Suprapubic skin (tissue), 4 donors: Measurements from ENCODE around the gene BTG4. TPM values are rescaled to one million over a fixed set of nuclear protein-coding genes. Genes with fewer than 3 reads are reported as not detected.

Experiments used
- DNase-seq, 2 donors: peaks; one replicate each; pipeline ENCODE4 v3.0.0-alpha.2; 2019; ENCODE audit warnings: low spot score in 2 of 2
- H3K27ac ChIP-seq: fragments of 200-600 bp; sonication (generic); one replicate; pipeline ENCODE4 v1.5.1; 2019
- H3K27me3 ChIP-seq: fragments of 200-600 bp; sonication (generic); one replicate; pipeline ENCODE4 v1.5.1; 2019
- H3K36me3 ChIP-seq: fragments of 200-600 bp; sonication (generic); one replicate; pipeline ENCODE4 v1.5.1; 2019
- H3K4me1 ChIP-seq: fragments of 200-600 bp; sonication (generic); one replicate; pipeline ENCODE4 v1.5.1; 2019
- H3K4me3 ChIP-seq: fragments of 200-600 bp; sonication (generic); one replicate; pipeline ENCODE4 v1.5.1; 2019; ENCODE audit warnings: mild to moderate bottlenecking
- H3K9me3 ChIP-seq: fragments of 200-600 bp; sonication (generic); one replicate; pipeline ENCODE4 v1.5.1; 2019
- CTCF ChIP-seq, 2 donors: fragments of 200-600 bp in 1 of 2; fragments of 450-650 bp in 1 of 2; sonication (generic) in 1 of 2; IDR thresholded peaks; one replicate each; pipeline ENCODE4 v1.5.1; 2016 to 2019; ENCODE audit warnings: antibody characterized with exemption in 2 of 2, mild to moderate bottlenecking in 1 of 2, moderate library complexity in 1 of 2
- EP300 ChIP-seq: sonication (generic); formaldehyde crosslinking; IDR thresholded peaks from one replicate; pipeline ENCODE4 v1.6.1; 2017; ENCODE audit warnings: antibody characterized with exemption
- POLR2A ChIP-seq, 2 donors: fragments of 450-650 bp; IDR thresholded peaks; one replicate each; pipeline ENCODE4 v1.6.1; 2017; ENCODE audit warnings: antibody characterized with exemption in 2 of 2, mild to moderate bottlenecking in 2 of 2, moderate library complexity in 2 of 2
- POLR2AphosphoS5 ChIP-seq, 3 donors: sonication (generic); formaldehyde crosslinking; IDR thresholded peaks; one replicate each; pipeline ENCODE4 v1.6.1; 2017; ENCODE audit warnings: antibody characterized with exemption in 3 of 3
- WGBS: methylation state at CpG from one replicate; pipeline ENCODE4 v1.1.5; 2018; 5-methylcytosine and 5-hydroxymethylcytosine counted together
- total RNA-seq, 4 donors: library from RNA; depleted of rRNA; stranded (reverse); fragments of >200 nt; gene quantifications; one replicate each; pipeline ENCODE4 v1.1.0, GENCODE V29; 2016

The BTG4 gene
- total RNA-seq, 4 donors from 2014 or later = not detected

GRCh38 chr11:111466615-111467014 is 45.6 kb downstream of the BTG4 start:
- H3K9me3 ChIP-seq = no peaks in the 10 kb centered on the region
- no peaks in the 10 kb centered on the region for H3K36me3 ChIP-seq
- H3K4me1 ChIP-seq = no peaks in the 10 kb centered on the region
- H3K27ac ChIP-seq = no peak overlapping the region
- H3K27me3 ChIP-seq = peaks cover 9% of the 10 kb centered on the region
- H3K4me3 ChIP-seq = no peak overlapping the region
- TF ChIP-seq POLR2A (IDR thresholded peaks at IDR 0.05) (no peak), EP300 (no peak), POLR2AphosphoS5 (IDR thresholded peaks at IDR 0.05) (no peak), CTCF (IDR thresholded peaks at IDR 0.05) (no peak)
- DNase-seq = no peak

DNA sequence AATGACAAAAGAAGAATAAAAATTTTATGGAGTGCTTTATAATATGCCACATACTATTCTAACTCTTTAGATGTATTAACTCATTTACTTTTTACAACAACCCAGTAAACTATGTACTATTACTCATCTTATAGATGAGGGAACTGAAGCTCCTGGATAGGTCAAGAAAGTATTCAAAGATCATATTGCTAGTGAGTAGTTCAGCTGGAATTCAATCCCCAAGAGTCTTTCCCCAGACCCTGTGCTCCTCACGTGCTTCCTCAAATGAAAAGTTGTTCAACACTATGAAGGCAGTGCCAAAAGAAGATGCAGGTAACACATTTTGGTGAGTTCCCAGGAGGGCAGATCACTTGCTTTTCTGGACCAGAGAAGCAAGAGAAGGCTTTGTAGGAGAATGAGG is 46.8 kb downstream of the BTG4 start:
- 83% methylated on average over 1 of the region's 1 CpG for WGBS
- Histone ChIP-seq H3K27ac (no peak overlapping the region), H3K4me3 (no peak overlapping the region), H3K9me3 (no peaks in the 10 kb centered on the region), H3K4me1 (no peaks in the 10 kb centered on the region), H3K36me3 (no peaks in the 10 kb centered on the region), H3K27me3 (peaks cover 18% of the 10 kb centered on the region)
- TF ChIP-seq POLR2AphosphoS5 (IDR thresholded peaks at IDR 0.05) (no peak), EP300 (no peak), POLR2A (IDR thresholded peaks at IDR 0.05) (no peak), CTCF (IDR thresholded peaks at IDR 0.05) (no peak)
- DNase-seq = no peak

- H3K36me3 ChIP-seq = no peaks in the 10 kb centered on the region
- 93% methylated on average over 4 of the region's 4 CpGs for WGBS
Observed at GRCh38 chr11:111463276-111463675, 48.9 kb downstream of the BTG4 start.

DNA sequence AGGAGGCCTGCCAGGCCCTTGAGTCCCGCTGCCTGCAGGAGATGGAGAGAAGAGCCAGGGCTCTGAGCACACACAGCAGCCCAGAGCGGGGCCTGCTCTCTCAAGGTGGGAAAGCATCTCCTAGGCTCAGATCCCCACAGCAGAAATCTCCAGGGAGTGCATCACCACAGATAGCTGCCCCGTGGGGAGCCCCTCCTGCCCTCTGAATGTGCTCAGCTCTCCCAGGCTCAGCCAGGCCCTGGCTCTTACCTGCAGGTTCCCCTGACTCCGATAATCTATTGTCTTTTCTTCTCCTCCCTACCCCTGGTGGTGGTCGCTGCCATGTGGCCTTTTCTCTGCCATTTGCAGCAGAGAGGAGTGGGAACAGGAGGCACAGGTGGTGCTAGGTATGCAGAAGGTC is 49.9 kb downstream of the BTG4 start:
- peak in 1 of 2 donors; percentile 45 for DNase-seq
- H3K4me3 ChIP-seq = no peak overlapping the region
- H3K36me3 ChIP-seq = no peaks in the 10 kb centered on the region
- TF ChIP-seq POLR2A (IDR thresholded peaks at IDR 0.05) (no peak), POLR2AphosphoS5 (IDR thresholded peaks at IDR 0.05) (no peak), EP300 (no peak), CTCF (IDR thresholded peaks at IDR 0.05) (no peak)
- H3K9me3 ChIP-seq = no peaks in the 10 kb centered on the region
- no peaks in the 10 kb centered on the region for H3K4me1 ChIP-seq
- peaks cover 30% of the 10 kb centered on the region for H3K27me3 ChIP-seq
- WGBS = 83% methylated on average over 4 of the region's 5 CpGs
- H3K27ac ChIP-seq = no peak overlapping the region

More at GRCh38 chr11:111463276-111463675, 48.9 kb downstream of the BTG4 start:
- no peak for TF ChIP-seq CTCF (IDR thresholded peaks at IDR 0.05)
- no peak for TF ChIP-seq EP300
- TF ChIP-seq POLR2AphosphoS5 (IDR thresholded peaks at IDR 0.05) = no peak
- TF ChIP-seq POLR2A (IDR thresholded peaks at IDR 0.05) = no peak
- Histone ChIP-seq H3K9me3 (no peaks in the 10 kb centered on the region), H3K27me3 (peaks cover 28% of the 10 kb centered on the region), H3K4me3 (no peak overlapping the region), H3K27ac (no peak overlapping the region), H3K4me1 (no peaks in the 10 kb centered on the region)
- peak in 1 of 2 donors; percentile 48 for DNase-seq

DNA sequence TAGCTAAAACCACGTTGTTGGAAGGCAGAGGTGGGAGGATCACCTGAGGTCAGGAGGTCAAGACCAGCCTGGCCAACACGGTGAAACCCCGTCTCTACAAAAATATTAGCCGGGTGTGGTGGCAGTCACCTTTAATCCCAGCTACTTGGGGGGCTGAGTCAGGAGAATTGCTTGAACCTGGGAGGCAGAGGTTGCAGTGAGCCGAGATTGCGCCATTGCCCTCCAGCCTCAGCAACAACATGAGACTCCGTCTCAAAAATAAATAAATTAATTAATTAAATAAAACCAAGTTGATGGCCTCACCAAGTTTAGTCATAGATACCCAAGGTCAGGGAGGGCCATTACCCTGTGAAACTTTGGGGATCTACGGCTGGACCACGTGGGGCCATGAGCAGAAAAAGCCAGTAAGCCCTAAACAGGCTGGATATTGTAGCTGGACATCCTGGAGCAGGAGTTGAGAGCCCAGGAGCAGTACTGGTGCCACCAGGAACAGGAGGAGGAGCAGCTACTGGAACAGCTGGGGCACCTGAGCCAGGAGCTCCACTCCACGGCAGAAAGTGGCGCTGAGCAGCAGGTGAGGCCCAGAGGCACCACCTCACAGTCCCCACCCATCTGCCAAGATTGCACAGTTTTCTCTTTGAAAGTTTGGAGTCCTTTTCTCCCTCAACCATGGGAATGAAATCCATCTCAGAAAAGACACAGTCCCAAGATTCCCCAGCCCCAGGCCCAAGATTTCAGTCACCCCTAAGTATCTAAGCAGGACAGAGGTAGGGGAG is 50.5 kb downstream of the BTG4 start:
- Histone ChIP-seq H3K27ac (no peak overlapping the region), H3K4me1 (no peaks in the 10 kb centered on the region), H3K9me3 (no peaks in the 10 kb centered on the region), H3K36me3 (no peaks in the 10 kb centered on the region), H3K4me3 (no peak overlapping the region), H3K27me3 (peaks cover 36% of the 10 kb centered on the region)
- TF ChIP-seq POLR2AphosphoS5 (IDR thresholded peaks at IDR 0.05) = no peak
- TF ChIP-seq POLR2A (IDR thresholded peaks at IDR 0.05) = no peak
- no peak for TF ChIP-seq CTCF (IDR thresholded peaks at IDR 0.05)
- TF ChIP-seq EP300 = no peak
- WGBS = 77% methylated on average over 11 of the region's 11 CpGs
- no peak for DNase-seq
